Activated CD4-positive, alpha-beta T cell treated with anti-CD3 and anti-CD28 coated beads, Interleukin-2, amount 10 ng/mL, durations not matched to agents 7 days and 5 days (primary cell): ENCODE results near the gene FASTK. TPM values are rescaled to one million over a fixed set of nuclear protein-coding genes. Genes with fewer than 3 reads are reported as not detected.
"Not testable (repeated sequence)": the region's sequence is repeated elsewhere in the genome, so short reads cannot be mapped to it uniquely, and the experiment has no call there.

Experiments used
- CTCF ChIA-PET: fragments of 350-600 bp; sonication (Branson Sonifier 250); formaldehyde crosslinking; loops from one replicate; lab custom pipeline; 2021; ENCODE audit warnings: antibody characterized with exemption; lab: Charles Lee
- POLR2A ChIA-PET: fragments of 350-600 bp; sonication (Branson Sonifier 250); formaldehyde crosslinking; loops from one replicate; lab custom pipeline; 2021; ENCODE audit warnings: antibody characterized with exemption; lab: Charles Lee
- DNase-seq: peaks from one replicate; pipeline ENCODE4 v3.0.0-alpha.2; 2020
- H3K27ac Mint-ChIP-seq: one replicate; pipeline ENCODE4 v1.8.0; 2021; ENCODE audit warnings: mild to moderate bottlenecking, moderate library complexity, mixed read lengths
- H3K27me3 Mint-ChIP-seq: one replicate; pipeline ENCODE4 v1.8.0; 2021; ENCODE audit warnings: mixed read lengths
- H3K36me3 Mint-ChIP-seq: one replicate; pipeline ENCODE4 v1.8.0; 2021; ENCODE audit warnings: low read depth, mixed read lengths
- H3K4me1 Mint-ChIP-seq: one replicate; pipeline ENCODE4 v1.8.0; 2021; ENCODE audit warnings: mixed read lengths
- H3K4me3 Mint-ChIP-seq: one replicate; pipeline ENCODE4 v1.8.0; 2021; ENCODE audit warnings: mild to moderate bottlenecking, moderate library complexity, mixed read lengths
- H3K9me3 Mint-ChIP-seq: one replicate; pipeline ENCODE4 v1.8.0; 2021; ENCODE audit warnings: mixed read lengths
- total RNA-seq, 2 experiments: library from RNA; stranded (reverse); gene quantifications; one replicate each; pipeline ENCODE4 v1.2.3, GENCODE V29; 2021

The FASTK gene
- total RNA-seq, 2 experiments from 2014 or later = 76.4 to 85.9 TPM

DNA sequence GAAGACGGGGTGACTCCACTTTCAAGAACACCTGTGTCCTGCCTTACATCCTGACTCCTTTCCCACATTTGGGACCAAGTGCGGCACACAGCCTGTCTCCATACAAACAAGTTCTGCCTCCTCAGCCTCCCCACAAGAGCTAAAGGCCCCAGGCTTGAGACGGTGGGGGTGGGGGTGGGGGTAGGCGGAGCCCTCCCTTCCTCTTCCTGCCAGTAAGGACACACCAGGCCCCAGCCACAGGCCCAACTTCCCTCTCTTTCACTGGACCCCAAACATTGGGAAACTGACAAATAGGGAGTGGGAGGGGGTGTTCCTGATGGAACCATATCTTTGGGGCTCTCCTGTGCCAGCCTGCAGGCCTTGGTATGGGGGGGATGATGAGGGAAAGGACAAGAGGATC, 27.5 kb downstream of the FASTK start:
- POLR2A ChIA-PET = no interaction called here
- Mint-ChIP-seq H3K27ac (no peak overlapping the region), H3K36me3 (peaks cover 4% of the 10 kb centered on the region), H3K4me1 (peaks cover 32% of the 10 kb centered on the region), H3K9me3 (no peaks in the 10 kb centered on the region), H3K27me3 (peaks cover 8% of the 10 kb centered on the region), H3K4me3 (no peak overlapping the region)
- no peak for DNase-seq
- CTCF ChIA-PET = interaction anchor here (0.7 to 1.1 kb wide), 3 partner anchors 16 to 28 kb away, joined by 3 to 4 read pairs (median 3); partner anchors contain the start of genes ABCB8 and FASTK

DNA sequence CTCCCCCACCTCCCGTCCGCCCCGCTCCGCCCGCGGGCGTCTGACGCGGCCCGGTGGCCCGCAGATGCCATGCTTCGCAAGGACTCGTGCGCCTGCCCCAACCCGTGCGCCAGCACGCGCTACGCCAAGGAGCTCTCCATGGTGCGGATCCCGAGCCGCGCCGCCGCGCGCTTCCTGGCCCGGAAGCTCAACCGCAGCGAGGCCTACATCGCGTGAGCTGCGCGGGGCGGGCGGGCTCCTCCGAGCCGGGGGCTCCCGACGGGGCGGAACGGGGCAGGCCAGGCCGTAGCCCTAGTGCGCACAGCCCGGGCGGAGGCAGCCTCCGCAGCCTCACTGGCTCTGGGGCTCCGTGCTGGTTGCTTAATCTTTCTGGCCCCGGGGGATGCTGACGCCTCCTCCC, 29.5 kb downstream of the FASTK start:
- Mint-ChIP-seq H3K36me3 (peaks cover 2% of the 10 kb centered on the region), H3K4me3 (no peak overlapping the region), H3K9me3 (no peaks in the 10 kb centered on the region), H3K4me1 (peaks cover 23% of the 10 kb centered on the region), H3K27ac (no peak overlapping the region), H3K27me3 (peaks cover 8% of the 10 kb centered on the region)
- peak; percentile 76 for DNase-seq
- CTCF ChIA-PET = interaction anchor here (0.8 to 1.3 kb wide), 3 partner anchors 9 to 175 kb away, joined by 3 to 4 read pairs (median 3); partner anchors contain the start of gene ABCB8
- POLR2A ChIA-PET = no interaction called here

DNA sequence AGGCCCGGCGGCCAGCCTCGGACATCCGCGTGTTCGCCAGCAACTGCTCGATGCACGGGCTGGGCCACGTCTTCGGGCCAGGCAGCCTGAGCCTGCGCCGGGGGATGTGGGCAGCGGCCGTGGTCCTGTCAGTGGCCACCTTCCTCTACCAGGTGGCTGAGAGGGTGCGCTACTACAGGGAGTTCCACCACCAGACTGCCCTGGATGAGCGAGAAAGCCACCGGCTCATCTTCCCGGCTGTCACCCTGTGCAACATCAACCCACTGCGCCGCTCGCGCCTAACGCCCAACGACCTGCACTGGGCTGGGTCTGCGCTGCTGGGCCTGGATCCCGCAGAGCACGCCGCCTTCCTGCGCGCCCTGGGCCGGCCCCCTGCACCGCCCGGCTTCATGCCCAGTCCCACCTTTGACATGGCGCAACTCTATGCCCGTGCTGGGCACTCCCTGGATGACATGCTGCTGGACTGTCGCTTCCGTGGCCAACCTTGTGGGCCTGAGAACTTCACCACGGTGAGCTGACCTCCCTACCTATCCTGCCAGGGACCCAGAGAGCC, 31.6 kb downstream of the FASTK start:
- Mint-ChIP-seq H3K27me3 (peaks cover 8% of the 10 kb centered on the region), H3K36me3 (peaks cover 7% of the 10 kb centered on the region), H3K4me3 (no peak overlapping the region), H3K27ac (no peak overlapping the region), H3K9me3 (no peaks in the 10 kb centered on the region), H3K4me1 (peaks cover 19% of the 10 kb centered on the region)
- CTCF ChIA-PET = interaction anchor here (0.7 to 1.3 kb wide), 2 partner anchors 30 to 91 kb away, joined by 3 to 5 read pairs; no protein-coding TSS in a partner anchor
- DNase-seq = no peak
- POLR2A ChIA-PET = no interaction called here

DNA sequence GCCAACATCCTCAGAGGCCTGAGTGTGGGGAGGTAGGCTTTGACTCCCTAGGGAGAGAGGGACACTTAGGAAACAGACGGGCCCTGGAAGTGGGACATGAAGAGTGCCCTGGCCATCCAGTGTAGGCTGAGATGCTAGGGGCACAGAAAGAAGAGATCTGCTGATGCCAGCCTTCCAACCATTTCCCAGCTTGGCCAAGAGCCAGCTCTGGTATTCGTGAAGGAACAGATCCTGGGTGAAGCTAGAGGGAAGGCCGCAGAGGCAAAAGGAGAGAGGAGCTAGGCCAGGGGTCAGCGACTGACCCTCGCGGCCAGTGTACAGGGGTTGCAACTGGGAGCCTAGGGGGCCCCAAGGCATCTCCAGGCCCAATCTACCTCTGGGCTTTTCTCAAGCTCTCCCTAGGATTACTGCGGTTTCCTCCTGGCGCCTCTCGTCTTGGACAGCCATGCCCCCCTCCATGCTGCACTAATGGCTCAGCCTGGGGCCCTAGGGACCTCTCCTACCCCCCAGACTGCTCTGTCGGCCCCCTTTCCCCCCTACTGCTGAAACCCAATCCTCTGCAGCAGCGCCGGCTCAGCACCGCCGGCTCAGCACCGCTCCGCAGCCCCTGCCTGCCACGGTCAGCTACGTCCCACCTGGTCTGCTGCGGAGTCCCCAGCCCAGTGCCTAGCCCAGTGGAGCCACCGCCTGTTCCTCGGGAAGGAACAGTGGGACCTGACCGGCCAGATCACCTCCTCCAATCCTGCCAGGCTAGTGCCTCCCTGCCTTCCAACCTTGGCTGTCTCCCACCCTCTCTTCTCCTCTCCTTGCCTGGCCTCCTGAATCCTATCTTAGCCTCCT, 32.4 kb downstream of the FASTK start, which contains the start of gene ASIC3:
Gene ASIC3, plus strand, starts transcription at position 556 of the 840 bp plus-strand sequence. CDS start 355 bp downstream, outside the sequence.
- Mint-ChIP-seq H3K27ac (no peak within 1 kb of the TSS), H3K9me3 (no peaks in the 10 kb centered on the region), H3K27me3 (peaks cover 8% of the 10 kb centered on the region), H3K4me3 (no peak within 1 kb of the TSS), H3K4me1 (peaks cover 13% of the 10 kb centered on the region), H3K36me3 (peaks cover 7% of the 10 kb centered on the region)
- no peak for DNase-seq
- ChIA-PET POLR2A (no interaction called here), CTCF (interaction anchor here (0.7 to 1.3 kb wide), 2 partner anchors 30 to 90 kb away, joined by 3 to 5 read pairs; no protein-coding TSS in a partner anchor)

DNA sequence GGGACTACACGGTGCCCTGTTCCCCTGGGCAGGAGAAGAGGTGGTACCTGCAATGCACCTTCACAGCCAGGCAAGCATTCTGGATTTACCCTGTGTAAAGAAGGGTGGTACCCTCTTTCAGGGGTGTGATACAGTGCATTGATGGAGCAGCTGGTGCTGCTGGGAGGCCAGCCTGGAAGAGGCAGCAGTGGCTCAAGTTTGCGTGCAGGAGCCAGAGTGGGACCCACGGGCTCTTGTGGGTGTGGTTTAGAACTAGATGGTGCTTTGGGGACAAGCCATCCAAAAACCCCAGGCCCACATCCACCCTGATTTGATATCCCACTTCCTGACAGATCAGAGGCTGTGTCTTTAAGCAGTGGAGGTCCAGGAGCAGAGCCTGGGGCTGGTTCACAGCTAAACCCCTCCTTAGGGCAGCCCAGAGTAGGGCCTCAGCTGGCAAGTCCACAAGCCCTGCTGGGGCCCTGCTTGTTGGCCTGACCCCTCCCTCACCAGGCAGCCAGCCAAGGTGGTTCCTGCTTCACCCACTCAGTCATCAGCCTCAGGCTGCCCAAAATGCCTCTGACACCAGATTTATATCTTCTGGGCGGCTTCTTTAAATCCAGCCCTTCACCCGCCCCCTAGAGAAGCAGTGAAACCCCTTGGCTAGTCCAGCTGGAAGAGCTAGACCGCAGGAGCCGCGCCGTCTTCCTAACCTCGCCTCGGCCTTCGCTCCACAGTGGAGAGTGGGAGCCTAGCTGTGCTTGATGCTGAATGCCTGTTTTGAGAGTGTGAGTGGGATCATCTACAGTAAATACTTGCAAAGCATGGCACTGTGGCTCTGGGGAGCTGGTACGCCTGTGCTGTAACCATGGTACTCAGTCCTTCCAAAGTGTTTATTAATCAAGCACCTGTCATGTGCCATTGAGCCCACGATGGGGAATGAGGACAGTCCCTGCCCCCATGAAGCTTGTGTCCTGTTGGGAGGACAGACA, 33.7 kb downstream of the FASTK start:
- Mint-ChIP-seq H3K4me1 (peaks cover 5% of the 10 kb centered on the region), H3K27me3 (peaks cover 8% of the 10 kb centered on the region), H3K36me3 (peaks cover 4% of the 10 kb centered on the region), H3K27ac (no peak overlapping the region), H3K4me3 (no peak overlapping the region), H3K9me3 (no peaks in the 10 kb centered on the region)
- DNase-seq = no peak
- ChIA-PET CTCF (no interaction called here), POLR2A (no interaction called here)

DNA sequence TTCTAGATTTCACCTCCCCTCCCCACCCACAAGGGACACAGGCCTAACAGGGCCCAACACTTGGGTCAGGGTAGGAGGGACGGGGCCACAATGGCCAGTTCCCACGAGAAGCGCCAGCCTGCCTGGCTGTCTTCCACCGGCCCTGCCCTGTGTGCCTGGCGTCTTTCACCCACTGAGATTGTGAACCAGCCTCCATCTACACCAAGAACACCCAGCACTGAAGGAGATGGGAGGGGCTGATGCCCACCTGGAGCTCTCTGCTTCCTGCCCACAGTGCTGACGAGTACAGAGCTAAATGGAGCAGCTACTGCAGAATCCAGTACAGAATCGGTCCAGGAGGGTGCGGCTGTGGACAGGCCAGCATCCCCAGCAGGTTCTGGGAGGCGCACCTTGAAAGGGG, 34.6 kb downstream of the FASTK start:
- peaks cover 4% of the 10 kb centered on the region for H3K36me3 Mint-ChIP-seq
- CTCF ChIA-PET = no interaction called here

DNA sequence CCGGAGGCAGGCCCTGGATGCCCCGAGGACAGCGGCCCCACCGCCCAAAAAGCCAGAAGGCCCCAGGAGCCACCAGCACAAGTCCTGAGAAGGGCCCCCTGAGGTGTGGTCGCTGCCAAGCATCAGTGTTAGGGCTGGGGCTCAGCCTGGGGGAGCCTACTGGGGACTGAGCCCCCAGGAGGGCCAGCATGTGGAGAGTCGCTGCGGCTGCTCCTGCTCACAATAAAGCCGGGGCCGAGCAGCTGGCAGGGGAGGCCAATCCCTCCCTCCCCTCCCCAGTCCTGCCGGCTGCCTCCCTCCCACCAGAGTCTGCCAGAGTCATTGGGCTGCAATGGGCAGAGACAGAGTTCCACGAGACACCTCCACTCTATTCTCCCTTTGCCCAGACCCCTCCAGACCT, 35.3 kb downstream of the FASTK start:
- H3K36me3 Mint-ChIP-seq = peaks cover 4% of the 10 kb centered on the region
- no peak overlapping the region for H3K27ac Mint-ChIP-seq
- CTCF ChIA-PET = interaction anchor here (1.2 kb wide), 1 partner anchor 19 kb away, joined by 3 read pairs; no protein-coding TSS in a partner anchor
- peaks cover 5% of the 10 kb centered on the region for H3K4me1 Mint-ChIP-seq
- H3K4me3 Mint-ChIP-seq = no peak overlapping the region
- DNase-seq = no peak
- H3K27me3 Mint-ChIP-seq = peaks cover 4% of the 10 kb centered on the region
- no peaks in the 10 kb centered on the region for H3K9me3 Mint-ChIP-seq
- POLR2A ChIA-PET = no interaction called here

More for the DNA sequence above, 34.6 kb downstream of the FASTK start:
- Mint-ChIP-seq H3K27me3 (peaks cover 8% of the 10 kb centered on the region), H3K4me3 (no peak overlapping the region), H3K27ac (no peak overlapping the region), H3K4me1 (peaks cover 5% of the 10 kb centered on the region), H3K9me3 (no peaks in the 10 kb centered on the region)
- POLR2A ChIA-PET = interaction anchor here (0.6 kb wide), 1 partner anchor 1679 kb away, joined by 4 read pairs; no protein-coding TSS in a partner anchor
- no peak for DNase-seq

DNA sequence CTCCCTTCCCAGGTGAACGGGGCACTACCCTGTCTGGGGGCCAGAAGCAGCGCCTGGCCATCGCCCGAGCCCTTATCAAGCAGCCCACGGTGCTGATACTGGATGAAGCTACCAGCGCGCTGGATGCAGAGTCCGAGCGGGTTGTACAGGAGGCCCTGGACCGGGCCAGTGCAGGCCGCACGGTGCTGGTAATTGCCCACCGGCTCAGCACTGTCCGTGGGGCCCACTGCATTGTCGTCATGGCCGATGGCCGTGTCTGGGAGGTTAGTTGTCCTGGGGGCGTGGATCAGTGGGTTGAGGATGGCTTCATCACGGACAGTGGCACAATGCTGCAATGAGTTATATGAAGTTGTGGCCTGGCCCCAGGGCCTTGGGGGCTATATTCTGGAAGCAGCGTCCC, 36.6 kb downstream of the FASTK start:
- no peaks in the 10 kb centered on the region for H3K9me3 Mint-ChIP-seq
- ChIA-PET POLR2A (no interaction called here), CTCF (no interaction called here)
- H3K4me3 Mint-ChIP-seq = no peak overlapping the region
- no peak for DNase-seq
- H3K36me3 Mint-ChIP-seq = peaks cover 4% of the 10 kb centered on the region
- H3K27ac Mint-ChIP-seq = no peak overlapping the region
- H3K27me3 Mint-ChIP-seq = no peaks in the 10 kb centered on the region
- peaks cover 10% of the 10 kb centered on the region for H3K4me1 Mint-ChIP-seq

DNA sequence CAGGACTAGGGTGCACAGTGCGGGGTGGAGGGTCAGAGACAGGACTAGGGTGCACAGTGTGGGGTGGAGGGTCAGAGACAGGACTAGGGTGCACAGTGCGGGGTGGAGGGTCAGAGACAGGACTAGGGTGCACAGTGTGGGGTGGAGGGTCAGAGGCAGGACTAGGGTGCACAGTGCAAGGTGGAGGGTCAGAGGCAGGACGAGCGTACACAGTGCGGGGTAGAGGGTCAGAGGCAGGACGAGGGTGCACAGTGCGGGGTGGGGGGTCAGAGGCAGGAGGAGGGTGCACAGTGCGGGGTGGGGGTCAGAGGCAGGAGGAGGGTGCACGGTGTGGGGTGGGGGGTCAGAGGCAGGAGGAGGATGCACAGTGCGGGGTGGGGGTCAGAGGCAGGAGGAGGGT, 37.2 kb downstream of the FASTK start:
- H3K36me3 Mint-ChIP-seq, DNase-seq, H3K27ac Mint-ChIP-seq, CTCF ChIA-PET, H3K9me3 Mint-ChIP-seq, H3K27me3 Mint-ChIP-seq, POLR2A ChIA-PET, H3K4me3 Mint-ChIP-seq: not testable (repeated sequence)
- peaks cover 15% of the 10 kb centered on the region for H3K4me1 Mint-ChIP-seq

DNA sequence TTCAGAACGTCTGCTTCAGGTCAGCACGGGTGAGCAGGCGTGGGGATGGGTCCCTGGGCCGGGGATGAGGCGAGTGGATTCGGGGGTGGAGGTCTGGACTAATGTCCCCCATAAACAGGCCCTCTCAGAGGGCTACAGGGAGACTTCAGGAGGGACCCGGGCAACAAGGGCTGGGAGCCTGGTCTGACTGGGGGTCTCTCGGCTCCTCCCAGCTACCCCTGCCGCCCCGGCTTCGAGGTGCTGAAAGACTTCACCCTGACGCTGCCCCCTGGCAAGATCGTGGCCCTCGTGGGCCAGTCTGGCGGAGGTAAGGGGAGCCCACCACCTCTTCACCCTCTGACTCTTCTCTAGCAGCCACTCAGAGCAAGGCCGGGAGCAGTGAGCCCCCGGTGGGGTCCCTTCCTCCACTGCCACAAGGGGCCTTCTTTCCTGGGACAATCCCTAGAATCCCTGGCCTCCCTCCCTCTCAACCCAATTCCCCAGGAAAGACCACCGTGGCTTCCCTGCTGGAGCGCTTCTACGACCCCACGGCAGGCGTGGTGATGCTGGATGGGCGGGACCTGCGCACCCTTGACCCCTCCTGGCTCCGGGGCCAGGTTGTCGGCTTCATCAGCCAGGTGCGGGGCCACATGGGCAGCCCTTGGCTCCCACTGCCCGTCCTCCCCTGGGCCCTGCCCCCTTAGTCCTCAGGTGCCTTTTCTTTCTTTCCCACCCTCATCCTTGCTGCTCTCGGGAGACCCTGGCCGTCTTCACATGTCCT, 39.8 kb downstream of the FASTK start:
- no peaks in the 10 kb centered on the region for H3K9me3 Mint-ChIP-seq
- CTCF ChIA-PET = interaction anchor here (1.7 to 2.8 kb wide), 4 partner anchors 10 to 32 kb away, joined by 4 to 9 read pairs (median 6); no protein-coding TSS in a partner anchor
- DNase-seq = no peak
- peaks cover 13% of the 10 kb centered on the region for H3K4me1 Mint-ChIP-seq
- H3K4me3 Mint-ChIP-seq = no peak overlapping the region
- peaks cover 5% of the 10 kb centered on the region for H3K36me3 Mint-ChIP-seq
- POLR2A ChIA-PET = no interaction called here
- no peaks in the 10 kb centered on the region for H3K27me3 Mint-ChIP-seq
- H3K27ac Mint-ChIP-seq = no peak overlapping the region

DNA sequence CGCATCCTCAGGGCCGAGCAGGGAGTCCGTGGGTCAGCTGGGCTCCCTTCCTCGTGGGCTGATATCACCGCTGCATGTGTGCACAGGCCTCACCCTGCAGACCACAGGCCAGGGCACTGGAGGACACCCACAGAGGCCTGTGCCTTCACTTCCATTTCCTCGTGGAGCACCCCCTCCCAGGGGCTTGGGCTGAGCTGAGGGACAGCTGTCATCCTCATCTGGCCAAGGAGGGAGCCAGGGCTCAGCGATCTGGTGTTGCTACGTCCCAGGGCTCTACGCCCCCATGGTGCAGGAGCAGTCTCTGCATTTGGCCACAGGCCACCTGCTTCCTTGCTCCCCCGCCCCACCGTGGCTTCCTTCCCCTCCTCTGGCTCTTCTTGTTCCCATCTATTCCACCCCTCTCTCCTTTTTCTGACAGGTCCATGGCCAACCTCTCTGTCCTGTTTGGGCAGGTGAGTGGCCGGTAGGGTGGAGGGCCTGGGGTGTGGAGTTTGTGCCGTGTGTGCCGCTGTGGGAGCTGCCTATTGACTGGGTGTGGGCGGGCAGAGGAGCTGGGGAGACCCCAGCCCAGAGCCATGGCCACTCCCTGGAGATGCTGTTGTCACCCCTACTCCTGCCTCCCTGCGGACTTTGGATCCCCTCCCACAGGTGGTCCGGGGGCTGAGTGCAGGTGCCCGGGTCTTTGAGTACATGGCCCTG, 40.6 kb downstream of the FASTK start:
- Mint-ChIP-seq H3K9me3 (no peaks in the 10 kb centered on the region), H3K4me3 (no peak overlapping the region), H3K27ac (no peak overlapping the region), H3K27me3 (no peaks in the 10 kb centered on the region), H3K36me3 (peaks cover 2% of the 10 kb centered on the region), H3K4me1 (peaks cover 13% of the 10 kb centered on the region)
- CTCF ChIA-PET = interaction anchor here (1.0 to 2.8 kb wide), 4 partner anchors 9 to 31 kb away, joined by 3 to 9 read pairs (median 6); no protein-coding TSS in a partner anchor
- POLR2A ChIA-PET = no interaction called here
- DNase-seq = no peak
